ENCODE measurements around the gene UTP15. TPM values are rescaled to one million over a fixed set of nuclear protein-coding genes. Genes with fewer than 3 reads are reported as not detected.

Gene UTP15
- total RNA-seq = 10 to 100 TPM in 3 of 4 donors, 1 to 10 TPM in 1; 6.7 to 69.3 (median 23.3) TPM

- Histone ChIP-seq H3K27me3 (no peaks in the 10 kb centered on the region), H3K4me3 (peak within 1 kb of the TSS; percentile 61 to 80 (median 76)), H3K9me3 (no peaks in the 10 kb centered on the region), H3K4me1 (peaks cover 5 to 42% (median 22%) of the 10 kb centered on the region in 4 donors), H3K36me3 (peaks cover 0 to 21% (median 4%) of the 10 kb centered on the region in 4 donors), H3K27ac (peak within 1 kb of the TSS; percentile 92 to 98 (median 96))
- TF ChIP-seq EP300 (IDR thresholded peaks at IDR 0.05; ENCODE audit: low read depth) (no peak), POLR2A (IDR thresholded peaks at IDR 0.05) (peak; percentile 63), POLR2AphosphoS5 (IDR thresholded peaks at IDR 0.05) (peak; percentile 62 to 76 (median 72))
- TF ChIP-seq, protein P1, sequence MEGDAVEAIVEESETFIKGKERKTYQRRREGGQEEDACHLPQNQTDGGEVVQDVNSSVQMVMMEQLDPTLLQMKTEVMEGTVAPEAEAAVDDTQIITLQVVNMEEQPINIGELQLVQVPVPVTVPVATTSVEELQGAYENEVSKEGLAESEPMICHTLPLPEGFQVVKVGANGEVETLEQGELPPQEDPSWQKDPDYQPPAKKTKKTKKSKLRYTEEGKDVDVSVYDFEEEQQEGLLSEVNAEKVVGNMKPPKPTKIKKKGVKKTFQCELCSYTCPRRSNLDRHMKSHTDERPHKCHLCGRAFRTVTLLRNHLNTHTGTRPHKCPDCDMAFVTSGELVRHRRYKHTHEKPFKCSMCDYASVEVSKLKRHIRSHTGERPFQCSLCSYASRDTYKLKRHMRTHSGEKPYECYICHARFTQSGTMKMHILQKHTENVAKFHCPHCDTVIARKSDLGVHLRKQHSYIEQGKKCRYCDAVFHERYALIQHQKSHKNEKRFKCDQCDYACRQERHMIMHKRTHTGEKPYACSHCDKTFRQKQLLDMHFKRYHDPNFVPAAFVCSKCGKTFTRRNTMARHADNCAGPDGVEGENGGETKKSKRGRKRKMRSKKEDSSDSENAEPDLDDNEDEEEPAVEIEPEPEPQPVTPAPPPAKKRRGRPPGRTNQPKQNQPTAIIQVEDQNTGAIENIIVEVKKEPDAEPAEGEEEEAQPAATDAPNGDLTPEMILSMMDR (IDR thresholded peaks at IDR 0.05) = peak in 1 of 5 experiments; percentile 10
- intact Hi-C loops (cut with DNase I; ENCODE audit: low total_unique reads) (no loop called here), in situ Hi-C loops (cut with MboI; ENCODE audit: low pct_ligation_motif_present in 1 of 4, low pct_unique_long_range_greater_than_20kb in 1 of 4, low sequenced_read_pairs in 3 of 4) (loop anchor here in 1 of 4 donors (25.0 kb wide), 1 partner anchor 1947 kb away; the partner anchor contains the start of genes CERT1 and POLK)
- 0% methylated on average over 55 of the region's 62 CpGs; no CpG with 5 or more reads in 1 of the 2 donors for WGBS, 2 donors (ENCODE audit: low coverage in 1 of 2)
- DNase-seq = peak; percentile 100
Observed at GRCh38 chr5:73565139-73565968, at the start of gene UTP15, which contains the start of gene ANKRA2. Gene UTP15 (plus strand): TSS chr5:73565743. CDS start chr5:73567345, 1,602 bp downstream. Gene ANKRA2 (minus strand): TSS chr5:73565639. CDS start chr5:73562881, 2,758 bp downstream.

DNA sequence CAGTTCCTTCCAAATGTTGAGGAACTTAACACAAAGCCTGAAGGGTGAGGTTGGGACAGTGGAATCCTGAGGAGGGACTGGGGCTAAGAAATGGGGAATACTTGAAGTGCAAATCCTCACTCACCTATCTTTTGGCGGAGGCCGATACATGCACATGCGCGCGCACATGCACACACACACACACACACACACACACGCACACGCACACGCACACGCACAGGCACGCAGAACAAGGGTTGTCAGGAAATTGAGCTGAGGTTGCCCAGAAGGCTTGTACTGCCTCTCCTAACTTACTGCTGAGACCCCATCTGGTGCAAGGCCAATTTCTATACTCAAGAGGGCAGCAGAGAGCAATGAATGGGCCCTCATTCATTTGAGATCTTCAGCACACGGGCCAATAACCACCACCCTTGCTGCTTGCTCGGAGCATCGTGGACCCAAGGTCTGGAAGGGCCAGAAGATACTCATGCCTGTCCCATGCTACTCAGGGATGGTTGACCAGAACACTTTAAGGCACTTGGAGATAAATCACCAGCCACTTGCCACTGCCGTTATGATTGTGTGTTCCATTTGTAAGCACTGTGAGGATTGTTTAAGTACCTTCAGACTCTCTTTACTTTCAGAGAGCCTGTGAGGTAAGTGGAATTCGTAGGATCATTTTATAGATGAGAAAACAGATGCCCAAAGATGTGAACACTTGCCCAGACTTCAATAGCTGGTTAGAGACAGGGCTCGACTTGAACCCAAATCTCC lies 45.8 kb upstream of the UTP15 start:
- Histone ChIP-seq H3K4me3 (no peak overlapping the region), H3K9me3 (no peaks in the 10 kb centered on the region), H3K27ac (no peak overlapping the region), H3K36me3 (no peaks in the 10 kb centered on the region), H3K27me3 (no peaks in the 10 kb centered on the region), H3K4me1 (peaks cover 0 to 15% (median 9%) of the 10 kb centered on the region in 4 donors)
- in situ Hi-C loops (cut with MboI; ENCODE audit: low pct_ligation_motif_present in 1 of 4, low pct_unique_long_range_greater_than_20kb in 1 of 4, low sequenced_read_pairs in 3 of 4) (no loop called here), intact Hi-C loops (cut with DNase I; ENCODE audit: low total_unique reads) (no loop called here)
- no peak for TF ChIP-seq EP300 (IDR thresholded peaks at IDR 0.05; ENCODE audit: low read depth)
- no peak for TF ChIP-seq POLR2A (IDR thresholded peaks at IDR 0.05)
- TF ChIP-seq, protein P1 (IDR thresholded peaks at IDR 0.05) = peak; percentile 55 to 85 (median 64)
- no peak for TF ChIP-seq POLR2AphosphoS5 (IDR thresholded peaks at IDR 0.05)
- peak; percentile 74 for DNase-seq
- WGBS, 2 donors (ENCODE audit: low coverage in 1 of 2) = 12 to 52% methylated on average over 2 to 15 of the region's 16 CpGs

- WGBS, 2 donors (ENCODE audit: low coverage in 1 of 2) = 87% methylated on average over 7 of the region's 7 CpGs; no CpG with 5 or more reads in 1 of the 2 donors
- DNase-seq = no peak
- TF ChIP-seq POLR2A (IDR thresholded peaks at IDR 0.05) (no peak), EP300 (IDR thresholded peaks at IDR 0.05; ENCODE audit: low read depth) (no peak), POLR2AphosphoS5 (IDR thresholded peaks at IDR 0.05) (no peak)
- TF ChIP-seq, protein P1 (IDR thresholded peaks at IDR 0.05) = no peak
- H3K9me3 ChIP-seq = no peaks in the 10 kb centered on the region
- intact Hi-C loops (cut with DNase I; ENCODE audit: low total_unique reads) (no loop called here), in situ Hi-C loops (cut with MboI; ENCODE audit: low pct_ligation_motif_present in 1 of 4, low pct_unique_long_range_greater_than_20kb in 1 of 4, low sequenced_read_pairs in 3 of 4) (no loop called here)
- H3K27ac ChIP-seq = no peak overlapping the region
- no peak overlapping the region for H3K4me3 ChIP-seq
- H3K4me1 ChIP-seq = peaks cover 0 to 3% (median 0%) of the 10 kb centered on the region in 4 donors
- no peaks in the 10 kb centered on the region for H3K27me3 ChIP-seq
- no peaks in the 10 kb centered on the region for H3K36me3 ChIP-seq
Observed at GRCh38 chr5:73522989-73523388, 42.6 kb upstream of the UTP15 start.

GRCh38 chr5:73523861-73524260 lies 41.7 kb upstream of the UTP15 start:
- H3K9me3 ChIP-seq = no peaks in the 10 kb centered on the region
- H3K4me3 ChIP-seq = no peak overlapping the region
- in situ Hi-C loops (cut with MboI; ENCODE audit: low pct_ligation_motif_present in 1 of 4, low pct_unique_long_range_greater_than_20kb in 1 of 4, low sequenced_read_pairs in 3 of 4) (no loop called here), intact Hi-C loops (cut with DNase I; ENCODE audit: low total_unique reads) (no loop called here)
- no peaks in the 10 kb centered on the region for H3K36me3 ChIP-seq
- H3K27me3 ChIP-seq = no peaks in the 10 kb centered on the region
- H3K4me1 ChIP-seq = peaks cover 0 to 3% (median 0%) of the 10 kb centered on the region in 4 donors
- TF ChIP-seq POLR2A (IDR thresholded peaks at IDR 0.05) (no peak), EP300 (IDR thresholded peaks at IDR 0.05; ENCODE audit: low read depth) (no peak), POLR2AphosphoS5 (IDR thresholded peaks at IDR 0.05) (no peak)
- TF ChIP-seq, protein P1 (IDR thresholded peaks at IDR 0.05) = no peak
- 76 to 80% methylated on average over 1 of the region's 1 CpG for WGBS, 2 donors (ENCODE audit: low coverage in 1 of 2)
- no peak for DNase-seq
- no peak overlapping the region for H3K27ac ChIP-seq
